Measurements from ENCODE around the gene CRTC2.

- TF ChIP-seq, protein P1, sequence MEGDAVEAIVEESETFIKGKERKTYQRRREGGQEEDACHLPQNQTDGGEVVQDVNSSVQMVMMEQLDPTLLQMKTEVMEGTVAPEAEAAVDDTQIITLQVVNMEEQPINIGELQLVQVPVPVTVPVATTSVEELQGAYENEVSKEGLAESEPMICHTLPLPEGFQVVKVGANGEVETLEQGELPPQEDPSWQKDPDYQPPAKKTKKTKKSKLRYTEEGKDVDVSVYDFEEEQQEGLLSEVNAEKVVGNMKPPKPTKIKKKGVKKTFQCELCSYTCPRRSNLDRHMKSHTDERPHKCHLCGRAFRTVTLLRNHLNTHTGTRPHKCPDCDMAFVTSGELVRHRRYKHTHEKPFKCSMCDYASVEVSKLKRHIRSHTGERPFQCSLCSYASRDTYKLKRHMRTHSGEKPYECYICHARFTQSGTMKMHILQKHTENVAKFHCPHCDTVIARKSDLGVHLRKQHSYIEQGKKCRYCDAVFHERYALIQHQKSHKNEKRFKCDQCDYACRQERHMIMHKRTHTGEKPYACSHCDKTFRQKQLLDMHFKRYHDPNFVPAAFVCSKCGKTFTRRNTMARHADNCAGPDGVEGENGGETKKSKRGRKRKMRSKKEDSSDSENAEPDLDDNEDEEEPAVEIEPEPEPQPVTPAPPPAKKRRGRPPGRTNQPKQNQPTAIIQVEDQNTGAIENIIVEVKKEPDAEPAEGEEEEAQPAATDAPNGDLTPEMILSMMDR (IDR thresholded peaks at IDR 0.05; ENCODE audit: borderline replicate concordance, extremely low read depth, low read length, poor library complexity, severe bottlenecking): no peak
- no peak for TF ChIP-seq EZH2 (IDR thresholded peaks at IDR 0.05; ENCODE audit: borderline replicate concordance, low read depth, low read length, severe bottlenecking)
These were observed 10.6 kb upstream of the CRTC2 start for GRCh38 chr1:153968972-153969371.
